ENCODE measurements around the gene FAM131A. TPM values are rescaled to one million over a fixed set of nuclear protein-coding genes. Genes with fewer than 3 reads are reported as not detected.
"Not testable (repeated sequence)": the region's sequence is repeated elsewhere in the genome, so short reads cannot be mapped to it uniquely, and the experiment has no call there.

The FAM131A gene
- total RNA-seq, 2 experiments from 2014 or later = 4.0 to 5.5 TPM

DNA sequence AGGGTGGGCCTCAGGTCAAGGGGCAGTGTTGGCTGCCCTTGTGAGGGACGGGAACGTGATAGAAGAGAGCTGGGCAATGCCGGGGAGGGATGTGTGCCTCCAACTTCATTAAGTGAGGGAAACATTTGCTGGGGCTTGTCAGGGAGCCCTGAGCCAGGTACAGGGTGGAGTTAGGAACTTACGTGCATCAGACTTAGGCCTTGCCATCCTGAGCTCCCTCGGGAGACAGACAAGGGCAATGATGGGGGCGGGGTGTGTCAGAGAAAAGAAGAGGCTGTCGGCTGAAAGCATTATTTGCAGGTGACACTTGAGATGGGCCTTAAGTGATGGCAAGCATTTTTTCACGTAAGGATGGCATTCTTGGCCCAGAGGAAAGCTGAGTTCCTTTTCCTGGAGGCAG, 1.6 kb downstream of the FAM131A start:
- intact Hi-C loops (cut with micrococcal nuclease) = no loop called here
- DNase-seq = no peak
- peaks cover 12% of the 10 kb centered on the region for H3K36me3 Mint-ChIP-seq (ENCODE audit: low read depth)
- ChIA-PET CTCF (interaction anchor here (1.0 to 2.8 kb wide), 3 partner anchors 13 to 33 kb away, joined by 3 to 25 read pairs (median 3); no protein-coding TSS in a partner anchor), POLR2A (interaction anchor here (0.7 to 3.8 kb wide), 5 partner anchors 12 to 23 kb away, joined by 3 to 22 read pairs (median 8); partner anchors contain the start of gene EIF4G1)
- no peaks in the 10 kb centered on the region for H3K27me3 Mint-ChIP-seq
- no peaks in the 10 kb centered on the region for H3K9me3 Mint-ChIP-seq
- H3K4me1 Mint-ChIP-seq (ENCODE audit: low read depth) = peaks cover 35% of the 10 kb centered on the region
- no peak overlapping the region for H3K4me3 Mint-ChIP-seq
- no peak overlapping the region for H3K27ac Mint-ChIP-seq
- TF ChIP-seq, protein P1, sequence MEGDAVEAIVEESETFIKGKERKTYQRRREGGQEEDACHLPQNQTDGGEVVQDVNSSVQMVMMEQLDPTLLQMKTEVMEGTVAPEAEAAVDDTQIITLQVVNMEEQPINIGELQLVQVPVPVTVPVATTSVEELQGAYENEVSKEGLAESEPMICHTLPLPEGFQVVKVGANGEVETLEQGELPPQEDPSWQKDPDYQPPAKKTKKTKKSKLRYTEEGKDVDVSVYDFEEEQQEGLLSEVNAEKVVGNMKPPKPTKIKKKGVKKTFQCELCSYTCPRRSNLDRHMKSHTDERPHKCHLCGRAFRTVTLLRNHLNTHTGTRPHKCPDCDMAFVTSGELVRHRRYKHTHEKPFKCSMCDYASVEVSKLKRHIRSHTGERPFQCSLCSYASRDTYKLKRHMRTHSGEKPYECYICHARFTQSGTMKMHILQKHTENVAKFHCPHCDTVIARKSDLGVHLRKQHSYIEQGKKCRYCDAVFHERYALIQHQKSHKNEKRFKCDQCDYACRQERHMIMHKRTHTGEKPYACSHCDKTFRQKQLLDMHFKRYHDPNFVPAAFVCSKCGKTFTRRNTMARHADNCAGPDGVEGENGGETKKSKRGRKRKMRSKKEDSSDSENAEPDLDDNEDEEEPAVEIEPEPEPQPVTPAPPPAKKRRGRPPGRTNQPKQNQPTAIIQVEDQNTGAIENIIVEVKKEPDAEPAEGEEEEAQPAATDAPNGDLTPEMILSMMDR (IDR thresholded peaks at IDR 0.05) = no peak
- ATAC-seq = no peak

DNA sequence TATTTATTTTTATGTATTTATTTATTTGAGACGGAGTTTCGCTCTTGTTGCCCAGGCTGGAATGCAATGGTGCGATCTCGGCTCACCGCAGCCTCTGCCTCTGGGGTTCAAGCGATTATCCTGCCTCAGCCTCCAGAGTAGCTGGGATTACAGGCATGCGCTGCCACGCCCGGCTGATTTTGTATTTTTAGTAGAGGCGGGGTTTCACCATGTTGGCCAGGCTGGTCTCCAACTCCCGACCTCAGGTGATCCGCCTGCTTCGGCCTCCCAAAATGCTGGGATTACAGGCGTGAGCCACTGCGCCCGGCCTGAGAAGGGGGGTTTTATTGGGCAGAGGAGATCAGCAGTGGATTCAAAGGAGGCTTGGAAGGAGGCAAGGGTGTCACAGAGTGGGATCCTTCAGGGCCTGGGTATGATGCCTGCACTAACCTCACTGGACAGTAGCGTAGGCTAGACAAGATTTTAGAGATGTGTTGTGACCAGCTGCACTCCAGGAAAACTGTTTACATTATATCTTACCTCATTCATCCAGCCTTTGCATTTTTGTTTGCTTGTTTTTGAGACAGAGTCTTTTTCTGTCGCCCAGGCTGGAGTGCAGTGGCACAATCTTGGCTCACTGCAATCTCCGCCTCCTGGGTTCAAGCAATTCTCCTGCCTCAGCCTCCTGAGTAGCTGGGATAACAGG, 2.2 kb downstream of the FAM131A start:
- H3K4me1 Mint-ChIP-seq (ENCODE audit: low read depth) = peaks cover 29% of the 10 kb centered on the region
- CTCF ChIA-PET = interaction anchor here (1.9 kb wide), 1 partner anchor 32 kb away, joined by 5 read pairs; no protein-coding TSS in a partner anchor
- intact Hi-C loops (cut with micrococcal nuclease); H3K27ac Mint-ChIP-seq; DNase-seq; H3K9me3 Mint-ChIP-seq; H3K36me3 Mint-ChIP-seq (ENCODE audit: low read depth); ATAC-seq; H3K4me3 Mint-ChIP-seq; H3K27me3 Mint-ChIP-seq: not testable (repeated sequence)
- POLR2A ChIA-PET = interaction anchor here (1.5 to 3.8 kb wide), 3 partner anchors 14 to 24 kb away, joined by 3 to 22 read pairs (median 8); partner anchors contain the start of gene EIF4G1

GRCh38 chr3:184341925-184342324, 4.5 kb downstream of the FAM131A start:
- Mint-ChIP-seq H3K27me3 (no peaks in the 10 kb centered on the region), H3K4me1 (ENCODE audit: low read depth) (peaks cover 14% of the 10 kb centered on the region), H3K4me3 (no peak overlapping the region), H3K36me3 (ENCODE audit: low read depth) (no peaks in the 10 kb centered on the region), H3K9me3 (no peaks in the 10 kb centered on the region), H3K27ac (no peak overlapping the region)
- intact Hi-C loops (cut with micrococcal nuclease) = no loop called here
- DNase-seq (no peak), ATAC-seq (no peak)
- ChIA-PET POLR2A (interaction anchor here (0.6 kb wide), 1 partner anchor 39 kb away, joined by 3 read pairs; no protein-coding TSS in a partner anchor), CTCF (interaction anchor here (2.4 kb wide), 1 partner anchor 13 kb away, joined by 9 read pairs; no protein-coding TSS in a partner anchor)
- TF ChIP-seq, protein P1 (IDR thresholded peaks at IDR 0.05) = no peak

- ChIA-PET POLR2A (interaction anchor here (1.1 kb wide), 1 partner anchor 27 kb away, joined by 3 read pairs; no protein-coding TSS in a partner anchor), CTCF (interaction anchor here (2.4 kb wide), 1 partner anchor 11 kb away, joined by 9 read pairs; no protein-coding TSS in a partner anchor)
- no peaks in the 10 kb centered on the region for H3K27me3 Mint-ChIP-seq
- no peak for ATAC-seq
- H3K9me3 Mint-ChIP-seq = no peaks in the 10 kb centered on the region
- peaks cover 4% of the 10 kb centered on the region for H3K4me1 Mint-ChIP-seq (ENCODE audit: low read depth)
- H3K27ac Mint-ChIP-seq = no peak overlapping the region
- H3K4me3 Mint-ChIP-seq = no peak overlapping the region
- intact Hi-C loops (cut with micrococcal nuclease) = no loop called here
- H3K36me3 Mint-ChIP-seq (ENCODE audit: low read depth) = no peaks in the 10 kb centered on the region
- no peak for DNase-seq
- TF ChIP-seq, protein P1 (IDR thresholded peaks at IDR 0.05) = no peak
Observed at GRCh38 chr3:184343200-184343876, 5.9 kb downstream of the FAM131A start.

DNA sequence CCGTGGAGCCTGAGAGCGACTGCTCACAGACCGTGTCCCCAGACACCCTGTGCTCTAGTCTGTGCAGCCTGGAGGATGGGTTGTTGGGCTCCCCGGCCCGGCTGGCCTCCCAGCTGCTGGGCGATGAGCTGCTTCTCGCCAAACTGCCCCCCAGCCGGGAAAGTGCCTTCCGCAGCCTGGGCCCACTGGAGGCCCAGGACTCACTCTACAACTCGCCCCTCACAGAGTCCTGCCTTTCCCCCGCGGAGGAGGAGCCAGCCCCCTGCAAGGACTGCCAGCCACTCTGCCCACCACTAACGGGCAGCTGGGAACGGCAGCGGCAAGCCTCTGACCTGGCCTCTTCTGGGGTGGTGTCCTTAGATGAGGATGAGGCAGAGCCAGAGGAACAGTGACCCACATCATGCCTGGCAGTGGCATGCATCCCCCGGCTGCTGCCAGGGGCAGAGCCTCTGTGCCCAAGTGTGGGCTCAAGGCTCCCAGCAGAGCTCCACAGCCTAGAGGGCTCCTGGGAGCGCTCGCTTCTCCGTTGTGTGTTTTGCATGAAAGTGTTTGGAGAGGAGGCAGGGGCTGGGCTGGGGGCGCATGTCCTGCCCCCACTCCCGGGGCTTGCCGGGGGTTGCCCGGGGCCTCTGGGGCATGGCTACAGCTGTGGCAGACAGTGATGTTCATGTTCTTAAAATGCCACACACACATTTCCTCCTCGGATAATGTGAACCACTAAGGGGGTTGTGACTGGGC, 7.3 kb downstream of the FAM131A start:
- POLR2A ChIA-PET = interaction anchor here (1.7 kb wide), 1 partner anchor 8 kb away, joined by 10 read pairs; the partner anchor contains the start of gene FAM131A
- no peak overlapping the region for H3K27ac Mint-ChIP-seq
- H3K4me1 Mint-ChIP-seq (ENCODE audit: low read depth) = peaks cover 4% of the 10 kb centered on the region
- H3K36me3 Mint-ChIP-seq (ENCODE audit: low read depth) = no peaks in the 10 kb centered on the region
- TF ChIP-seq, protein P1 (IDR thresholded peaks at IDR 0.05) = no peak
- no peak overlapping the region for H3K4me3 Mint-ChIP-seq
- ATAC-seq (no peak), DNase-seq (no peak)
- intact Hi-C loops (cut with micrococcal nuclease) = no loop called here
- H3K9me3 Mint-ChIP-seq = no peaks in the 10 kb centered on the region
- H3K27me3 Mint-ChIP-seq = no peaks in the 10 kb centered on the region
- CTCF ChIA-PET = interaction anchor here (1.1 to 3.4 kb wide), 2 partner anchors 10 to 39 kb away, joined by 3 to 16 read pairs; no protein-coding TSS in a partner anchor
